ENCODE results near the gene C5orf22. TPM values are rescaled to one million over a fixed set of nuclear protein-coding genes. Genes with fewer than 3 reads are reported as not detected.
"Not testable (repeated sequence)": the region's sequence is repeated elsewhere in the genome, so short reads cannot be mapped to it uniquely, and the experiment has no call there.

The C5orf22 gene
- total RNA-seq (2014; rRNA removed; shearing (Covaris generic)) = 9.4 and 9.8 TPM in 2 replicates

DNA sequence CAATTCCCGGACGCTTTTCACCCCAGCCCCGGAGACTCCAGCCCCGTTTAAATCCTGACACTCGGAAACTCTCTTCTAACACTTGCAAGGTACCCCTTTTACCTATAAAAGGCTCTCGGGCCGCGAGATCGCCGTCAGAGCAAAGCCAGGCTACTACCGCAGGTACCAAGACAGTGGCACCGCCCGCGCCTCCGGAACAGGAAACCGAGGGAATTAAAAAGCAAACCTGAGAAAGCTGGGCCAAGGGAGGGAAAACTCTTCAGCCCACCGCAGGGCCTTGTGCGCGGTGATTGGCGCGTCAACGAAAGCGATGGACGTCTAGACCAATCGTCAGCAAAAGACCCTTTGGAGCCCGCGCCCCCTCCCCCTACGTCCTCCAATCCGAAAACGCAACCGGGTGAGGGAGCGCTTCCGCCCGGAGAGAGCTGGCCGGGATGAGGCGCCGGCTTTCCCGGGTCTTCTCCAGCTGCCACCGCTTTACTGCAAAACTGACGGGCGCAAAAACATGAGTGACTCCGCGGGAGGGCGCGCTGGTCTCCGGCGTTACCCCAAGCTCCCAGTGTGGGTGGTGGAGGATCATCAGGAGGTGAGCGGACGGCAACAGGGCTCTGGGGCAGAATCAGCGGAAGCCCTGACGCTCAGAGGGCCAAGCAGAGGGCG, at the start of gene C5orf22, which contains the start of gene DROSHA:
C5orf22 (plus strand) TSS at position 414 of the 660 bp plus-strand sequence; CDS start at position 506, 92 bp downstream.
DROSHA (minus strand) TSS at position 206 of the 660 bp plus-strand sequence. CDS start 3,034 bp downstream, outside the sequence.
- peak; percentile 99 for DNase-seq (ENCODE audit: low spot score)

DNA sequence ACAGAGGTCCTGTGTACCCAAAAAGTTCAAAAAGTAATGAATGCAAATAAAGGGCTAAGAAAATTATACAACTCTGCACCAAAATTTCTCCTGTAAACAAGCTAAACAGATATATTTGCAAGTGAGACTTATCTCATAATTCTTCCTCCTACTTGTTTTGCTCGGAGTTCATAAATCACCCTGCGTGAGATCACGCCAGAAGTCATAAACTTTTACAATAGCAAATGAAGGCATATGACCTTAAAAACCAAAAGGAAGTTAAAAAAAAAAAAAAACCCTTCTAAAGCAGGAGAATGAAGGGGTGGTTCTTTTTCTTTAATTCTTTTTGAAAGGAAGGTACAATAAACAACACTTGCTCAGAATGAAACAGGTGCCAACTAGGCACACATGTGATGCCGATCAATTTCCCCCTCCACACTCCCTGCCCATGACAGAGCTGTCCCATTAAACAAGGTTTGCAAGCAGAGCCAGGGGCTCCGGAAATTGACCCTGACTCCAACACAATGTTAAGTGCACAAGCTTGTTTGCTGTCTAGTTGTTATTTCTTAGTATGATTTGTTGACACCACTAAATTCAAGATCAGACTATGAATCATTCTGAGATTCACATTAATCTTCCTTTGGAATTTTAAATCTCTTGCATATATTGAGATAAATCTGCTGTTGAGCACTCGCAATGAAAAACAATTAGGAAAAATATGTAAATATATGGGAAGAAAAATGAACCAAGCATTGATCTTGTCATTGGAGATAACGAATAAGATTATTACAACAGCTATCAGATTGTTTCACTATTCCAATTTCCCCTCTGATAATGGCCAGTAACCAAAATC, 46.5 kb upstream of the C5orf22 start:
- no peak for DNase-seq (ENCODE audit: low spot score)

DNA sequence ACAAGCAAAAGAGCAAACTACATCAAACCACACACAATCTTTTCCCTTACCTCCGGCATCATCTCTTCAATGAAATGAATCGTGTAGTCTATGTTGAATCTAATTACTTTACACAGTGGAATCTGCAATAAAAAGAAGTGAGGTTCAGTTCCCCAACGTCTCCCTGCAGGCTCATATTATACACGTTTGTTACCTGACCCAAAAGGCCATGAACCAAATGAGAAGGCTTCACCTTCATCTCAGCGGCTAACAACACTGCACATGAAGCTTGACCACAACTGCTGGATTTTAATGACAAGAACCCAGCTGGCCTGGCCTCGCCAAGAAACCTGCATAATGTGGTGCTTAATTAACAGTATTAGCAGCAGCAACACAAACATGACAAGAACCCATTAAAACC, 45.7 kb upstream of the C5orf22 start:
- no peak for DNase-seq (ENCODE audit: low spot score)

DNA sequence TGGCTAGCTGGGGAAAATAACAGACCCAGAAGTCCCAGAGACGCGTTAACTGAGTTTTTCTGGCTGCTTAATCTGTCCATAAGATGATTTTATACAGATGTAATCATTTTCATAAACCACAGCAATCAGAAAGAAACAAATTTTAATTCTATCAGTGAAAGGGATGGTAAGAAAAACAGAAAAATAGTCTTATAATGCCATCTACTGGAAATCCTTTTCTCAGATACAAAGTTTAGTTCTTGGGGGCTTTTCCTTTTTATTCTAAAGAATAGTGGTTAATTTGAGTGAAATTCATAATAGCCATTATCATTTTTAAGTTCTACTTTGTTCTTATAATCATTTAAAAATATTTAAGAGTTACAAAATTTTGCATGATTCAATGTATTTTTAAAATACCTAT, 44.6 kb upstream of the C5orf22 start:
- no peak for DNase-seq (ENCODE audit: low spot score)

DNA sequence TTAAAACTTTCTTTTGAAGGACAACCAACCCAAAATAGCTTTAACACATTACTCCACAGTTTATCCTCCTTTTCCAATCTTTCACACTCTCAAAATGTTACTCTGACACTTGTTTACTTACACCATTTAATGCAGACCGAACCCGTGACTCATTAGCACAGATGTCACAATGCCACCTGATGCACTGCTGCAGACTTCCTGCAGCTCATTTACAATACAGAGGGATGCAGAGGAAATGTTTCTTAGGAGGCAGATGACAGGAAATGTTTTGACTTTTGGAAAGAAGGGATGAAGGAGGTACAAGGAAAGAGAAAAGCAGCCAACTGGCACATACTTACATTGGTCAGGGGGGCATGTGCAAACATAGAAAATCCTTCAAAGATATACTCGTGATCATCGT, 39.2 kb upstream of the C5orf22 start:
- no peak for DNase-seq (ENCODE audit: low spot score)

DNA sequence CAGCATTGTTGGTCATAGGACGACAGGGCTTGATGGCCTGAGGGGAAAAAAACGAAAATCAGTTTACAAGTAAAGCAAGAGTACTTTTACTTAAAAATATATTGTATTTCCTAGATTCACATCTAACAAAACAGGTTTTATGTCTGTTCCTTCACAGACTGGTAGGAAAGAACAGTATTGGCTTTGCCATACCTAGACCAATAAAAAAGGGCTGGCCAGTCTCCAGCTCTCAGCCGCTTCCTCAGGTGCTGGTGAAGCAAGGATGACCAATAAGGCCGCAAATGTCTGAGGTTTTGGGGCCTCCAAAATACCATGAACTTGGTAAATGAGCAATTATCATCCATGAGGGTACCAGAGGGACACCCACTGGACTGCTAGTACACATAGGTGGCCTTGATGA, 36.8 kb upstream of the C5orf22 start:
- DNase-seq (ENCODE audit: low spot score) = no peak

DNA sequence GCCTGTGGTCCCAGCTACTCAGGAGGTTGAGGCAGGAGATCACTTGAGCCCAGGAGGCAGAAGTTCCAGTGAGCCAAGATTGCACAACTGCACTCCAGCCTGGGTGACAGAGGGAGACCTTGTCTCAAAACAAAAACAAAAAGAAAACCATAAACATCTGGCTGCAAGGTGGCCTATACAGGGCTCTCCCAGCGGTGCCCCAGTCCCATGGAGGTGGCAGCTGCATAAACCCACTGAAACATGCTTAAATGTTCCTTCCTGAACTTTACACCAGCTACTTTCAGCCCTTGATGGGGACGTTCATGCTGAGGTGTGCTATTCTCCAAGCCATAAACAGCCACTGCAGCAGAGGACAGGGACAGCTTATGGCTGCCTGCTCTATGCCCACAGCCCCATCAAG, 35.8 kb upstream of the C5orf22 start:
- no peak for DNase-seq (ENCODE audit: low spot score)

DNA sequence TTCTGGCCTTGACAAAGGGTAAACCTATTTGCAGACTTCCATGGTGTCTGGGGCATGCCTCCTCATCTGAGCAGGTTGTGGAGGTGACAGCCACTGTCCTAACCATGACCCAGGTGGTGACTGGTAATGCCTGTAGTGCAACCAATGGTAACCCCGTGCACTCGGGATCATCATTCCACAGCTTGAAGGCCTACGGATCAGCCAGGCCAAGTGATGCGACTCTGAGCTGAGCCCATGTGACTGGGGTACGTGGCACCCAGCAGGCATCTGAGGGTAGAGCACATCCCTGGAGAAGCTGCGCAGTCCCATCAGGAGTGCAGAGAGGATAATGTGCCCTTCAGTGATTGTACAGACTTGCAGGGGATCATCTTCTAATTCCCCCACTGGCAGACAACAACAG, 35.2 kb upstream of the C5orf22 start:
- no peak for DNase-seq (ENCODE audit: low spot score)

DNA sequence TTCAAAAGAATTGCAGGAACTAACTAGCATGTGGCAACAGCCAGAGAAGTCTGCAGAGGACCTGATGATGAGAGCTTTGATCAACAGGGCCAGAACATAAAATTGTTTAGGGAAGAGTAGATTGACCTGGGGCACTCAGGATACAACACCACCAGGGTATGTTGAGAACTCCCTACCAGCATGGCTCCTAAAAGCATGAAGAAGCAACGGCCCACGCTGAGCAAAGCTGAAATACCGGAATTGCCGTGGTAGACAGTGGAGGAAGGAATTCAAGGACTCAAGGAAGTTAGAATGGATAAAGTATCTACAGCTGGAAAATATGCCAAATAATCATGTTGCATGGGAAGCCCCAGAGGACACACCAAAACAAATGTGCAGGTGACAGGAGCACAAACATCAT, 31.8 kb upstream of the C5orf22 start:
- no peak for DNase-seq (ENCODE audit: low spot score)

DNA sequence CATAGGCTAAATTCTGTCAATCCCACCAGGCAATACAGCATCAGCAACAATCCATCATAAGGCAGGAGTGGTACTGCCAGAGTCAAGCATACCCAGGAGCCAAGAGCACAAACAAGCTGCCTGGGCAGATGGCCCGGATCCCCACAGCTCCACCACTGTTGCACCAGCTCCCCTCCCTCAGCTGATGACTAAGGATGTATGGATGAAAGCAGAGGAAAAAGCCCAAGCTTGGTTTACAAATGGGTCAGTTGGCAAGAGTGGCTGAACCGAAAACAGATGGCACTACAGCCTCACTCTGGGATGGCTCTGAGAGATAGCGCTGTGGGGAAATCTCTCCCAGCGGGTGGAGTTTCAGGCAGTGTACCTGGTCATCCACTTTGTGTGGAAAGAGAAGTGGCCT, 29.6 kb upstream of the C5orf22 start:
- DNase-seq (ENCODE audit: low spot score) = no peak

DNA sequence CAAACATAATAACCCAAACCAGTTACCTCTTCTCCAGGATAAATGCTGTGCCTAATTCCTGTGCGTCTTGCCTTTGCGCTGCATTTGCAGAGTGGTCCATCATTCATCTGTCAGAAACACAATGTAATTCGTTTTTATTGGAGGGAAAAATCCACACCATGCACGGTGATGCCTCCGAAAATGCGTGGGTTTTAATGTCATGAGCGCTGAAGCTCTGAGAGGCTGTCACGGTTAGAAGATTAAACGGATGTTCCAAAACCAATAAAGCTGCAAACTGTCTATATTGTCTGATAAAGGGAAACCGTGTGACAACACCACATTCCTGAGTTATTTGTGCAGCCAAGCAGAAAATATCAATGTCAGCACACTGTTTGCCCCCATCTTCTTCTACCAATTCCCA, 27.6 kb upstream of the C5orf22 start:
- DNase-seq (ENCODE audit: low spot score) = no peak

DNA sequence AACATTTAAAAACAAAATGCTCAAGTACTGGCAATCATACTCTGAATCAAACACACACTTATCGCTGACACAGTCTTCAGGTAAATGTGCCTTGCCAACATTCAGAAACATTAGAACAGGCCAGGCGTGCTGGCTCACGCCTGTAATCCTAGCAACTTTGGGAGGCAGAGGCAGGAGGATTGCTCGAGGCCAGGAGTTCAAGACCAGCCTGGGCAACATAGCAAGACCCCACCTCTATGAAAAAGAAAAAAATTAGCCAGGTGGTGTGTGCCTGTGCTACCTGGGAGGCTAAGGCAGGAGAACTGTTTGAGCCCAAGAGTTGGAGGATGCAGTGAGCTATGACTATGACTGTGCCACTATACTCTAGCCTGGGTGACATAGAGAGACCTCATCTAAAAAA, 20.8 kb upstream of the C5orf22 start:
- DNase-seq (ENCODE audit: low spot score) = no peak

DNA sequence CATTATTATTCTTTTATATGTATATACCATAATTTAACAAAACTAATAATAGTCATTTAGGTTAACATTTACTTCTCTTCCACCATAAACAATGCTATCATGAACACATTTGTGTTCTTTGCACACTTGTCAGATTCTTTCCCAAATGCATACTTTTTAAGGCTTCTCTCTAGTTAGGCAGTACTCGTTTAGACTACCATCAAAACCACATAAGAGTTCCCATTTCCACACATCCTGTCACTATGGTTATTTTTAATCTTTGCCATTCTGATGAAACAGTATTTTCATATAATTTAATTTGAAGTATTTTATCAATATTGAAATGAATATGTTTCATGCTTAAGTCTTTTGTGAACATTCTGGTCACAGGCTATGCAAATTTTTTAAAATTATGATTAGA, 15.3 kb upstream of the C5orf22 start:
- DNase-seq (ENCODE audit: low spot score) = no peak

DNA sequence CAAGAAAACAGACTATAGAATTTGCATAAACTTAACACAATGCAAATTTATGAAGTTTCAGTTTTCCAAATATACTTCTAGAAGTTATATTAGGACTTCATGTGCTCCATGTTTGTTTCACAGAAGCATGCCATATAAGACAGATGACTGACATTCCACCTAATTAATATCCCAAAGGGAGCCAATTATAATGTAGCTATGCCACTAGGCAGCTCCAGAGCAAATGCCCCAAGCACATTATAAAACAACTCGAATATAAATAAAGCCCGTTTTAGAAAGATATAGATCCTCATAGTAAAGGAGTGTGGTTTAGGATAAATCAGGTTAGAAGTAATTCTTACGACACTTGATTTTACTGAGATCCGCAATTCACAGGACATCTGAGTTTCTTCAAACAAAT, 9.1 kb upstream of the C5orf22 start:
- DNase-seq (ENCODE audit: low spot score) = no peak

DNA sequence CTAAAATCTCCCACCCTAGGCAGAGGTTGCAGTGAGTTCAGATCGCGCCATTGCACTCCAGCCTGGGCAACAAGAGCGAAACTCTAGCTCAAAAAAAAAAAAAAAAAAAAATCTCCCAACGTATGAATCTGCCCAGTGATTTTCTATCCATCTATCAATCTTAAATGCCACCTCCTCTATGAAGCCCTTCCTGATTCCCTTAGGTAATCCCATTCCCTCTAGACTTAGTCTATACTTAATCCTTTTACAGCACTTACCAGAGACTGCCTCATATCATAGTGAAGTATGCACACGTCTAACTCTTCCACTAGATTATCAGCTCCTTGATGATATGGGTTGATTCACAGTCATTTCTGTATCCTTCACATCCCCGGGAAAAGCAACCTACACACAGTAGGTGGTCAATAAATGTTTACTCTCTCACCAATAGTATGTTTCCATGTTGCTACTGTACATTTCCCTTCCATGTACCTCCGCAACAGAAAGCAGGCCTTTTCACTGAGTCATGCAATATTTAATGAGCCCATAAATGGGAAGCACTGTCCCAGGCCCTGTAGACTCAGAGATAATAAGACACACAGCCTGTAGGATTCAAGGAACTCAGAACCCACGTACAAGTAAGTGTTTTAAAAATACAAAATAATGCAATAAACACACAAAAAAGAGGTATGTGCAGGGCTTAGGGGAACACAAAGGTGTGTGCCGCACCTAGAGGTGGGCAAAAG, 1.4 kb upstream of the C5orf22 start:
- peak; percentile 56 for DNase-seq (ENCODE audit: low spot score)

DNA sequence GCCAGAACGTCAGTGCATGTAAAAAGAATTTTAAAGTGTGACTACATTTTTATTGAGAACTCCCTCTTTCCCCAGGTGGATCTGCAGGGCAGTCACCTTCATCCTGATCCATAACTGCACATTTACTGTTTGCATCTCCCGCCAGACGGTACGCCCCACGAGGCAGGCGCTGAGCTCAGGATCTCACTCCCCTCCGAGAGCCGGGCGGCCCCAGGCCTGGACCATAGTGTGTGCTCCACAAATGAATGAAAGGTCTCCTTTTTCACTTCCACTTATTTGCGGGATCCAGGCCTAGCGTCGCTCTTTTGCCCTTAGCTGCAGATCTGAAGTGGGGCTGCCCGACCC, 586 bp upstream of the C5orf22 start:
- peak; percentile 47 for DNase-seq (ENCODE audit: low spot score)

DNA sequence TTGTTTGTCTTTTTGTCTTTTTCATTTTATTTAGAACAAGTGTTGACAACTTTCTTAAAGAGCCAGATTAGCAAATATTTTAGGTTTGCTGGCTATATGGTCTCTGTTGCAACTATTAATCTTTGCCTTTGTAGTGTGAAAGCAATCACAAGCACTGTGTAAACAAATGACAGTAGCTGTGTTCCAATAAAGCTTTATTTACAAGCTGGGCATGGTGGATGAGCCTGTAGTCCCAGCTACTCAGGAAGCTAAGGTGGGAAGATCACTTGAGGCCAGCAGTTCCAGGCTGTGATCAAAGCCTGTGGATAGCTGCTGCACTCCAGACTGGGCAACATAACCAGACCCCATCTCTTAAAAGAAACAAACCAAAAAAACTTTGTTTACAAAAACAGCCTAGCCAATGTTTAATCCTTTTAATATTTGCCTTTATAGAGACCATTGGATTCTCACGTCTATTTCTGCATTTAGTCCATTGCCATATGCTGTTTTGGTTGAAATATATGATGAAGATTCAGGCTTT, 2.5 kb downstream of the C5orf22 start:
- DNase-seq (ENCODE audit: low spot score) = no peak

DNA sequence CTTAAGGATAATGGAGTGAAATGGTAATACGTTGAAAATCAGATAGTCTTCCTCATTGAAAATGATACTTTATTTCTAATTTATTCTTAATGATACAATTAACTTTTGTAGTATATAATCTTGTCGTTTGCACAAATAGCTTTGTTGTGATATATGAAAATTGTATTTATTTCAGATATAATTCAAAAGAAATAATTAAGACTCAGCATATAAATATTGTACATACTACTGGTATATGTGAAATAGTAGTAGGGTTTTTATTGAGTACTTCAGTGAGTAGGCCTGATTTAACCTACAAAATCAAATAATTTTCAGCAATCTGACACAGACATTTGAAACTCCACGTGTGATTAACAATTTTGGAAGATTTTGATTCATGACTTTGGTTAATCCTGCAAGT, 4.8 kb downstream of the C5orf22 start:
- no peak for DNase-seq (ENCODE audit: low spot score)

DNA sequence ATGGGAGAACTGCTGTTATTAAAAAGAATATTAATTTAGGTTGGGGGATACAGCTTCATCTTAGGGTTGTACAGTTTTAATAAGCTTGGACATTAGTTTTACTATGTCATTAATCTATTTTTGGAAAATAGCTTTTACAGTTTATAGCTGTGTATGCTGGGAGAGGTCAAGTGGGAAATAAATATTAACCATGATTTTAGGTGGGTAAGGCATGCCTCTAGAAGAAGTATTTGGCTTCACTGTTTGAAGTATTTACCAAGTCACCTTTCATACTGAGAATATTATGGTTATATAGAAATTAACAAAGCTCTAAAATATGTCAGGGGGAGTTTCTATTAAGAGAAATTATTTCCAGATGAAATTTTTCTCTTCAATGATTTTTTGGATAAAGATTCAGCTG, 5.2 kb downstream of the C5orf22 start:
- DNase-seq (ENCODE audit: low spot score) = no peak

DNA sequence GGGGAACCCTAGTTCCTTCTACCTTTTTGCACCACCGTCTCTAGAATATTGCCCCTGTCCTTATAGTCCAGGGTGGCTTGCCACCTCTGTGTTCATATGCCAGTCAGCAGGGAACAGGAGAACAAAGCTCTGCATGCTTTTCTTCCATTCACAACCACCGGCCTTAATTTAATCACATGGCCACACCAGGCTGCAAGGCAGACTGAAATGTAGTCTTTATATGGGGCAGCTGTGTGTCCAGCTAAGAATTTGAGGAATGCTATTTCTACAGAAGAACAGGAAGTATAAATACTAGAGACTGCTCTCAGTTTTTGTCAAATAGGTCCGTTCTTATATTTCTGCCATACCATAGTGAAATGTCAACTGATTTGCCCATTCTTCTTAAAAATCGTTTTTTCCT, 5.8 kb downstream of the C5orf22 start:
- no peak for DNase-seq (ENCODE audit: low spot score)

DNA sequence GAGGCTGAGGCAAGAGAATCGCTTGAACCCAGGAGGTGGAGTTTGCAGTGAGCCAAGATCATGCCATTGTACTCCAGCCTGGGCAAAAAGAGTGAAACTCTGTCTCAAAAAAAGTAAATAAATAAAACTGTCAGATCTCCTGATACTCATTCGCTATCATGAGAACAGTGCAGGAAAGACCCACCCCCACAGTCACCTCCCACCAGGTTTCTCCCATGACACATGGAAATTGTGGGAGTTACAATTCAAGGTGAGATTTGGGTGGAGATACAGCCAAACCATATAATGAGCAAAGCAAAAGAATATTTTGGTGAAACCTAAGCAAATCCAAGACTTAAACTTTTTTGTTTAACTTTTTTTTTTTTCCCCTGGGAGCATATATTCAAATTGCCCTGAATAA, 17.0 kb downstream of the C5orf22 start:
- DNase-seq (ENCODE audit: low spot score) = not testable (repeated sequence)

DNA sequence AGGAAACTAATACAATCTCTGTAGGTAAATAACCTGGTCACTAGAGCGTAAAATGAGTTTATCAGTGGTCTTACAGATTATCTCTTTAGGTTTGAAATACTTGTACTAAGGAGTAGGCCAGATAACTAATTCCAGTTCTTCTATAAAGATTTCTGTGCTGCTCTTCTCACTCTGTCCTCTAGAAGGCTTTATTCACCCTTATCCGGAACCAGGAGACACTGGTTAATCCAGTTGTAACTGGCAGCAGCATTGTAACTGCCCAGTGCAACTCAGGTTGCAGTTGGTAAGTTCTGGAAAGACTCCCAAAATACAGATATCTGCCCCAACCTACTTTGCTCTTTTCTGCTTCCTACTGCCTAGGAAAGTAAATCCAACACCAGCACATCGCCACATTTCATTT, 19.8 kb downstream of the C5orf22 start:
- peak; percentile 5 for DNase-seq (ENCODE audit: low spot score)
